ENCODE data around the gene ACTR1B.

The ACTR1B gene

DNA sequence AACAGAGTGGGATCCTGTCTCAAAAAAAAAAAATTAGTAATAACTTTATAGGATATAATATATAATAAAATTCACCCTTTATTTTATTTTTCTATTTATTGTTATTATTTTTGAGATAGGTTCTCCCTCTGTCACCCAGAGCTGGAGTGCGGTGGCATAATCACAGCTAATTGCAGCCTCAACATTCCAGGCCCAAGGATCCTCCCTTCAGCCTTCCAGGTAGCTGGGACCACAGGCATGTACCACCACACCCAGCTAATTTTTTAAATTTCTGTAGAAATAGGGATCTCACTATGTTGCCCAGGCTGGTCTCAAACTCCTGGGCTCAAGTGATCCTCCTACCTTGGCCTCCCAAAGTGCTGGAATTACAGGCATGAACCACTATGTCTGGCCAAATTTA lies 6.6 kb upstream of the ACTR1B start:
- no peak overlapping the region for H3K27ac ChIP-seq (ENCODE audit: low read depth, low read length)
- H3K4me3 ChIP-seq (ENCODE audit: insufficient read depth, low read length, poor library complexity, severe bottlenecking): no peak overlapping the region
- no peaks in the 10 kb centered on the region for H3K36me3 ChIP-seq (ENCODE audit: low read length)
- no peaks in the 10 kb centered on the region for H3K9me2 ChIP-seq (replicated peaks; ENCODE audit: insufficient read depth, low read length)
- TF ChIP-seq EZH2phosphoT487 (conservative IDR thresholded peaks at IDR 0.05; ENCODE audit: low read length): no peak
- TF ChIP-seq, protein P1, sequence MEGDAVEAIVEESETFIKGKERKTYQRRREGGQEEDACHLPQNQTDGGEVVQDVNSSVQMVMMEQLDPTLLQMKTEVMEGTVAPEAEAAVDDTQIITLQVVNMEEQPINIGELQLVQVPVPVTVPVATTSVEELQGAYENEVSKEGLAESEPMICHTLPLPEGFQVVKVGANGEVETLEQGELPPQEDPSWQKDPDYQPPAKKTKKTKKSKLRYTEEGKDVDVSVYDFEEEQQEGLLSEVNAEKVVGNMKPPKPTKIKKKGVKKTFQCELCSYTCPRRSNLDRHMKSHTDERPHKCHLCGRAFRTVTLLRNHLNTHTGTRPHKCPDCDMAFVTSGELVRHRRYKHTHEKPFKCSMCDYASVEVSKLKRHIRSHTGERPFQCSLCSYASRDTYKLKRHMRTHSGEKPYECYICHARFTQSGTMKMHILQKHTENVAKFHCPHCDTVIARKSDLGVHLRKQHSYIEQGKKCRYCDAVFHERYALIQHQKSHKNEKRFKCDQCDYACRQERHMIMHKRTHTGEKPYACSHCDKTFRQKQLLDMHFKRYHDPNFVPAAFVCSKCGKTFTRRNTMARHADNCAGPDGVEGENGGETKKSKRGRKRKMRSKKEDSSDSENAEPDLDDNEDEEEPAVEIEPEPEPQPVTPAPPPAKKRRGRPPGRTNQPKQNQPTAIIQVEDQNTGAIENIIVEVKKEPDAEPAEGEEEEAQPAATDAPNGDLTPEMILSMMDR (IDR thresholded peaks at IDR 0.05; ENCODE audit: insufficient read depth, low read length, poor library complexity, severe bottlenecking): no peak
- no peak overlapping the region for H3K4me2 ChIP-seq (ENCODE audit: low read depth, low read length, poor library complexity, severe bottlenecking)
- no peak overlapping the region for H3K9ac ChIP-seq (ENCODE audit: low read length)
- H3K79me2 ChIP-seq (ENCODE audit: insufficient read depth, low read length): no peaks in the 10 kb centered on the region
- H4K20me1 ChIP-seq (ENCODE audit: low read depth, low read length): no peaks in the 10 kb centered on the region
- no peaks in the 10 kb centered on the region for H3K9me3 ChIP-seq (ENCODE audit: insufficient read depth, low read length)
- no peak overlapping the region for H2AFZ ChIP-seq (ENCODE audit: low read depth, low read length, severe bottlenecking)
- no peaks in the 10 kb centered on the region for H3F3A ChIP-seq (ENCODE audit: insufficient read depth)
- no peaks in the 10 kb centered on the region for H3K27me3 ChIP-seq (ENCODE audit: low read length)

DNA sequence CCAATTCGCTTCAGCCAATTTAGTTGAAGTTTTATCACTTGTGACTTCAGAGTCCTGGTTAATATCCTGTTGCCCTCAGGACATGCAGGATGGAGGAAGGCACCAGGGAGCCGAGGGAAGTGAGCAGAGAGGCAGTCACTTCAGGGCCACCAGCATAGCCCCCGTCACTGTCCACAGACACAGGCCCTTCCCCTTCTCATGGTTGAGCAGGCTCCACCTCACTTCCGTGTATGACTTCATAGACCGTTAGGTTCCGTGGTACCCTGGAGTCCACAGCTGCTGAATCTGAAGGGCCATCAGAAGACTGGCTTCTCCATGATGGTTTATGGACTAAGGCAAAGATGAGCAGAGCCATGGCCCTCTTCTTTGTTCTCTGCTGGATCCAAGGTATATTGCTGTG lies 5.6 kb upstream of the ACTR1B start, which contains the start of gene C2orf92:
Gene C2orf92 (plus strand): TSS at position 266 of the 400 bp plus-strand sequence. CDS start 76 bp downstream, at position 342.
- no peaks in the 10 kb centered on the region for H3F3A ChIP-seq (ENCODE audit: insufficient read depth)
- H3K79me2 ChIP-seq (ENCODE audit: insufficient read depth, low read length): no peaks in the 10 kb centered on the region
- no peak for TF ChIP-seq EZH2phosphoT487 (conservative IDR thresholded peaks at IDR 0.05; ENCODE audit: low read length)
- TF ChIP-seq, protein P1 (IDR thresholded peaks at IDR 0.05; ENCODE audit: insufficient read depth, low read length, poor library complexity, severe bottlenecking): no peak
- no peaks in the 10 kb centered on the region for H4K20me1 ChIP-seq (ENCODE audit: low read depth, low read length)
- H3K36me3 ChIP-seq (ENCODE audit: low read length): no peaks in the 10 kb centered on the region
- H2AFZ ChIP-seq (ENCODE audit: low read depth, low read length, severe bottlenecking): peak within 1 kb of the TSS; percentile 27
- no peaks in the 10 kb centered on the region for H3K9me3 ChIP-seq (ENCODE audit: insufficient read depth, low read length)
- H3K4me3 ChIP-seq (ENCODE audit: insufficient read depth, low read length, poor library complexity, severe bottlenecking): no peak within 1 kb of the TSS
- H3K9me2 ChIP-seq (replicated peaks; ENCODE audit: insufficient read depth, low read length): no peaks in the 10 kb centered on the region
- no peak within 1 kb of the TSS for H3K27ac ChIP-seq (ENCODE audit: low read depth, low read length)
- no peak within 1 kb of the TSS for H3K9ac ChIP-seq (ENCODE audit: low read length)
- H3K4me2 ChIP-seq (ENCODE audit: low read depth, low read length, poor library complexity, severe bottlenecking): no peak within 1 kb of the TSS
- H3K27me3 ChIP-seq (ENCODE audit: low read length): no peaks in the 10 kb centered on the region

DNA sequence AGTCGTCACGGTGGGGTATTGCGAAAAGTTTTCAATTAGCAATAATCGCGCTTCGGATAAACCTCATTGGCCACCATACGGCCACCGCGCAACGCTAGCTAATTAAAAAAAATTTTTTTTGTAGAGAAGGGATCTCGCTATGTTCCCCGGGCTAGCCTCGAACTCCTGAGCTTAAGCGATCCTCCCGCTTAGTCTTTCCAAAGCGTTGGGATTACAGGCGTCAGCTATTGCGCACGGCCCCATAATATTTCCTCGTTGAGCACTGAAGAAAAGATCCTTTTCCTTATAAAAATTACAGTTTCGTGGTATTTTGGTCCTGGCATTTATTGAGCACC lies 759 bp upstream of the ACTR1B start:
- peak overlapping the region; percentile 87 for H3K4me2 ChIP-seq (ENCODE audit: low read depth, low read length, poor library complexity, severe bottlenecking)
- no peaks in the 10 kb centered on the region for H3K36me3 ChIP-seq (ENCODE audit: low read length)
- peak overlapping the region; percentile 76 for H3K9ac ChIP-seq (ENCODE audit: low read length)
- H2AFZ ChIP-seq (ENCODE audit: low read depth, low read length, severe bottlenecking): peak overlapping the region; percentile 93
- H3K9me3 ChIP-seq (ENCODE audit: insufficient read depth, low read length): no peaks in the 10 kb centered on the region
- no peaks in the 10 kb centered on the region for H3K9me2 ChIP-seq (replicated peaks; ENCODE audit: insufficient read depth, low read length)
- TF ChIP-seq EZH2phosphoT487 (conservative IDR thresholded peaks at IDR 0.05; ENCODE audit: low read length): no peak
- TF ChIP-seq, protein P1 (IDR thresholded peaks at IDR 0.05; ENCODE audit: insufficient read depth, low read length, poor library complexity, severe bottlenecking): no peak
- peaks cover 29% of the 10 kb centered on the region for H3K79me2 ChIP-seq (ENCODE audit: insufficient read depth, low read length)
- no peaks in the 10 kb centered on the region for H3F3A ChIP-seq (ENCODE audit: insufficient read depth)
- H3K27ac ChIP-seq (ENCODE audit: low read depth, low read length): peak overlapping the region; percentile 60; the same call in 1 of the 2 replicates
- H3K27me3 ChIP-seq (ENCODE audit: low read length): no peaks in the 10 kb centered on the region
- peak overlapping the region; percentile 92 for H3K4me3 ChIP-seq (ENCODE audit: insufficient read depth, low read length, poor library complexity, severe bottlenecking)
- no peaks in the 10 kb centered on the region for H4K20me1 ChIP-seq (ENCODE audit: low read depth, low read length)

All from SU-DHL-6 (cell line).